ENCODE data around the gene SEMA3E.

SEMA3E gene

GRCh38 chr7:83640731-83641537, 8.0 kb downstream of the SEMA3E start:
- no peak for DNase-seq

GRCh38 chr7:83640240-83640639, 8.7 kb downstream of the SEMA3E start:
- no peak for DNase-seq

GRCh38 chr7:83633516-83633915, 15.4 kb downstream of the SEMA3E start:
- no peak for DNase-seq

GRCh38 chr7:83629117-83629880, 19.6 kb downstream of the SEMA3E start:
- DNase-seq: no peak

- no peak for DNase-seq
Observed at GRCh38 chr7:83617858-83618257, 31.1 kb downstream of the SEMA3E start.

- DNase-seq: no peak
Observed at GRCh38 chr7:83614112-83614511, 34.8 kb downstream of the SEMA3E start.

GRCh38 chr7:83613232-83613631, 35.7 kb downstream of the SEMA3E start:
- DNase-seq: no peak

GRCh38 chr7:83611776-83612175, 37.2 kb downstream of the SEMA3E start:
- DNase-seq: no peak

GRCh38 chr7:83610649-83611304, 38.2 kb downstream of the SEMA3E start:
- DNase-seq: no peak

- DNase-seq: no peak
Observed at GRCh38 chr7:83608716-83609115, 40.2 kb downstream of the SEMA3E start.

- no peak for DNase-seq
Observed at GRCh38 chr7:83603649-83604048, 45.3 kb downstream of the SEMA3E start.

- no peak for DNase-seq
Observed at GRCh38 chr7:83599131-83599530, 49.8 kb downstream of the SEMA3E start.

GRCh38 chr7:83593921-83594475, 54.9 kb downstream of the SEMA3E start:
- no peak for DNase-seq

GRCh38 chr7:83588602-83589240, 60.2 kb downstream of the SEMA3E start:
- DNase-seq: no peak

GRCh38 chr7:83586281-83586680, 62.7 kb downstream of the SEMA3E start:
- DNase-seq: no peak

GRCh38 chr7:83581667-83582435, 67.1 kb downstream of the SEMA3E start:
- DNase-seq: no peak

- DNase-seq: no peak
Observed at GRCh38 chr7:83579740-83580139, 69.2 kb downstream of the SEMA3E start.

- DNase-seq: no peak
Observed at GRCh38 chr7:83575436-83575835, 73.5 kb downstream of the SEMA3E start.

- no peak for DNase-seq
Observed at GRCh38 chr7:83574616-83575015, 74.3 kb downstream of the SEMA3E start.

GRCh38 chr7:83562960-83563359, 86.0 kb downstream of the SEMA3E start:
- no peak for DNase-seq

- DNase-seq: no peak
Observed at GRCh38 chr7:83562289-83562688, 86.7 kb downstream of the SEMA3E start.

GRCh38 chr7:83559887-83560286, 89.1 kb downstream of the SEMA3E start:
- DNase-seq: no peak
